Osteoblast (primary cell): ENCODE data around the gene NEK1. TPM values are rescaled to one million over a fixed set of nuclear protein-coding genes. Genes with fewer than 3 reads are reported as not detected.
"Not testable (repeated sequence)": the region's sequence is repeated elsewhere in the genome, so short reads cannot be mapped to it uniquely, and the experiment has no call there.

Source experiments
- DNase-seq: peaks from one replicate; pipeline ENCODE4 v3.0.0; 2011; ENCODE audit warnings: low spot score, mixed read lengths; ENCODE audit not compliant: insufficient read length; ENCODE audit errors: missing footprints
- H2AFZ ChIP-seq: 2 replicates; pipeline ENCODE4 v1.6.0; 2011; ENCODE audit warnings: mild to moderate bottlenecking, low read length
- H3K27ac ChIP-seq: 2 replicates; pipeline ENCODE4 v1.5.1; 2011; ENCODE audit warnings: mild to moderate bottlenecking, low read depth, low read length, moderate library complexity
- H3K27me3 ChIP-seq: 2 replicates; pipeline ENCODE4 v1.6.0; 2012; ENCODE audit warnings: mild to moderate bottlenecking, control low read depth, inconsistent platforms, low read length, moderate library complexity; ENCODE audit not compliant: insufficient read depth
- H3K36me3 ChIP-seq: 2 replicates; pipeline ENCODE4 v1.5.1; 2011; ENCODE audit warnings: mild to moderate bottlenecking, low read length, control low read depth, moderate library complexity; ENCODE audit not compliant: insufficient read depth
- H3K4me1 ChIP-seq: 2 replicates; pipeline ENCODE4 v1.5.1; 2011; ENCODE audit warnings: mild to moderate bottlenecking, low read length, control low read depth, moderate library complexity; ENCODE audit not compliant: insufficient read depth
- H3K4me2 ChIP-seq: 2 replicates; pipeline ENCODE4 v1.6.0; 2011; ENCODE audit warnings: mild to moderate bottlenecking, low read length; ENCODE audit not compliant: insufficient read depth
- H3K4me3 ChIP-seq: fragments of 200-600 bp; sonication (generic); 3 replicates; pipeline ENCODE4 v1.5.1; 2012; ENCODE audit warnings: mild to moderate bottlenecking, low read length, inconsistent platforms; ENCODE audit not compliant: insufficient read depth
- H3K79me2 ChIP-seq: 2 replicates; pipeline ENCODE4 v1.6.0; 2012; ENCODE audit warnings: mild to moderate bottlenecking, low read length, control low read depth, inconsistent platforms; ENCODE audit not compliant: insufficient read depth
- H3K9me3 ChIP-seq: 2 replicates; pipeline ENCODE4 v1.5.1; 2011; ENCODE audit warnings: low read depth, low read length, control low read depth
- H4K20me1 ChIP-seq: 2 replicates; pipeline ENCODE4 v1.6.0; 2012; ENCODE audit warnings: mild to moderate bottlenecking, low read length, control low read depth; ENCODE audit not compliant: insufficient read depth
- CTCF ChIP-seq: IDR thresholded peaks from 2 replicates; pipeline ENCODE4 v1.5.1; 2011; ENCODE audit warnings: mild to moderate bottlenecking, low read depth, low read length, moderate library complexity; ENCODE audit errors: extremely low read depth
- total RNA-seq: library from RNA; depleted of rRNA; stranded (reverse); fragments of >200 nt; gene quantifications from 2 replicates; pipeline ENCODE4 v1.2.3, GENCODE V29; 2012

NEK1 gene
- total RNA-seq, 1 donor, result 9.8 TPM

GRCh38 chr4:169582203-169582602, 30.2 kb downstream of the NEK1 start:
- DNase-seq, result no peak
- Histone ChIP-seq H3K4me1 (no peaks in the 10 kb centered on the region), H4K20me1 (no peaks in the 10 kb centered on the region), H3K27ac (no peak overlapping the region), H3K36me3 (peaks cover 3% of the 10 kb centered on the region), H3K27me3 (no peaks in the 10 kb centered on the region), H3K79me2 (no peaks in the 10 kb centered on the region), H3K9me3 (no peaks in the 10 kb centered on the region), H2AFZ (no peak overlapping the region), H3K4me3 (no peak overlapping the region), H3K4me2 (no peak overlapping the region)
- TF ChIP-seq CTCF, result no peak

GRCh38 chr4:169573889-169574288, 38.5 kb downstream of the NEK1 start:
- H3K27ac ChIP-seq, result no peak overlapping the region
- H3K9me3 ChIP-seq, result no peaks in the 10 kb centered on the region
- no peaks in the 10 kb centered on the region for H3K27me3 ChIP-seq
- H4K20me1 ChIP-seq, result no peaks in the 10 kb centered on the region
- H2AFZ ChIP-seq, result no peak overlapping the region
- no peak for TF ChIP-seq CTCF
- no peak overlapping the region for H3K4me3 ChIP-seq
- no peaks in the 10 kb centered on the region for H3K79me2 ChIP-seq
- H3K4me1 ChIP-seq, result no peaks in the 10 kb centered on the region
- no peaks in the 10 kb centered on the region for H3K36me3 ChIP-seq
- H3K4me2 ChIP-seq, result no peak overlapping the region
- DNase-seq, result no peak

- Histone ChIP-seq H3K27me3 (no peaks in the 10 kb centered on the region), H3K36me3 (no peaks in the 10 kb centered on the region), H3K9me3 (no peaks in the 10 kb centered on the region), H3K4me1 (peaks cover 3% of the 10 kb centered on the region), H2AFZ (no peak overlapping the region), H3K4me2 (no peak overlapping the region), H4K20me1 (no peaks in the 10 kb centered on the region), H3K4me3 (no peak overlapping the region), H3K79me2 (no peaks in the 10 kb centered on the region), H3K27ac (no peak overlapping the region)
- TF ChIP-seq CTCF, result no peak
- no peak for DNase-seq
Observed at GRCh38 chr4:169571435-169571834, 40.9 kb downstream of the NEK1 start.

- H3K27me3 ChIP-seq, H3K4me2 ChIP-seq, DNase-seq, H4K20me1 ChIP-seq, H3K4me1 ChIP-seq, H3K36me3 ChIP-seq, H3K4me3 ChIP-seq, H3K9me3 ChIP-seq, H3K79me2 ChIP-seq, H3K27ac ChIP-seq, H2AFZ ChIP-seq: not testable (repeated sequence)
Observed at GRCh38 chr4:169571012-169571411, 41.4 kb downstream of the NEK1 start.

GRCh38 chr4:169570266-169570665, 42.1 kb downstream of the NEK1 start:
- not testable (repeated sequence) for H2AFZ ChIP-seq, H3K4me1 ChIP-seq, H3K27me3 ChIP-seq, DNase-seq, H3K9me3 ChIP-seq, H4K20me1 ChIP-seq, H3K4me3 ChIP-seq, H3K27ac ChIP-seq, H3K4me2 ChIP-seq, H3K79me2 ChIP-seq, H3K36me3 ChIP-seq

- H3K27ac ChIP-seq, H3K27me3 ChIP-seq, H3K4me3 ChIP-seq, DNase-seq, H3K4me2 ChIP-seq, H3K4me1 ChIP-seq, H3K9me3 ChIP-seq, H3K36me3 ChIP-seq, H2AFZ ChIP-seq, H4K20me1 ChIP-seq, H3K79me2 ChIP-seq: not testable (repeated sequence)
Observed at GRCh38 chr4:169569188-169569587, 43.2 kb downstream of the NEK1 start.
